K562 (cell line): ENCODE data around the gene RNGTT. TPM values are rescaled to one million over a fixed set of nuclear protein-coding genes. Genes with fewer than 3 reads are reported as not detected.

Experiments used
- CHCHD3 ChIP-seq: fragments of 250-450 bp; sonication (Bioruptor Pico); IDR thresholded peaks from 2 replicates; pipeline ENCODE4 v2.1.2; 2022; ENCODE audit warnings: mild to moderate bottlenecking
- KLF6 ChIP-seq: fragments of 250-450 bp; sonication (Bioruptor Pico); IDR thresholded peaks from 2 replicates; pipeline ENCODE4 v1.4.0; 2020; ENCODE audit warnings: mild to moderate bottlenecking, moderate library complexity, borderline replicate concordance
- MXD1 ChIP-seq: fragments of 250-450 bp; sonication (Bioruptor Pico); IDR thresholded peaks from 2 replicates; pipeline ENCODE4 v1.8.0; 2021; ENCODE audit warnings: borderline replicate concordance, mild to moderate bottlenecking, moderate library complexity; ENCODE audit not compliant: poor library complexity, severe bottlenecking
- TFAM ChIP-seq: fragments of 250-450 bp; sonication (Bioruptor Pico); conservative IDR thresholded peaks from 2 replicates; pipeline ENCODE4 v1.5.0; 2021; ENCODE audit warnings: mild to moderate bottlenecking, moderate library complexity
- TSHZ1 ChIP-seq: fragments of 250-450 bp; sonication (Bioruptor Pico); IDR thresholded peaks from 2 replicates; pipeline ENCODE4 v1.4.0; 2020; ENCODE audit warnings: mild to moderate bottlenecking, moderate library complexity
- ZNF124 ChIP-seq: sonication (generic); formaldehyde crosslinking; IDR thresholded peaks from 2 replicates; pipeline ENCODE4 v1.8.1; 2022; ENCODE audit warnings: missing genetic modification reagents
- polyA plus RNA-seq, 8 experiments: library from polyadenylated mRNA; depleted of rRNA in 4 of 8; stranded (reverse) in 5 of 8; unstranded in 3 of 8; fragments of >200 nt; fragmentation: Nextera tagmentation in 2 of 8; fragmentation: Illumina TruSeq in 1 of 8; extraction: Ambion mirVana in 2 of 8; extraction: Trizol in 1 of 8; gene quantifications; 2 replicates each; pipeline versions ENCODE4 v1.2.1 to v1.2.3, GENCODE V29; 2011 to 2014; ENCODE audit warnings: inconsistent platforms in 1 of 8, missing spikeins in 1 of 8
- total RNA-seq, 7 experiments: library from RNA; depleted of rRNA in 6 of 7; stranded (reverse); fragments of >200 nt in 6 of 7; fragmentation: Illumina TruSeq in 2 of 7; extraction: Trizol in 2 of 7; gene quantifications; 2 replicates each; pipeline versions ENCODE4 v1.2.1 to v1.2.3, GENCODE V29; 2011 to 2021; ENCODE audit warnings: low replicate concordance in 1 of 7

The RNGTT gene
- total and polyA plus RNA-seq, 9 of the 15 experiments (the other 6 are each of a cell fraction or from before 2014, with no cell fraction given) = 6.1 to 31.7 (median 19.5) TPM

GRCh38 chr6:88913471-88913870, 49.9 kb downstream of the RNGTT start (continued):
- TF ChIP-seq TSHZ1 (CRISPR knock-in tag) (no peak), CHCHD3 (CRISPR knock-in tag) (no peak), TFAM (no peak), MXD1 (CRISPR knock-in tag) (no peak), ZNF124 (no peak), KLF6 (CRISPR knock-in tag) (no peak)
